Neural progenitor cell (in vitro differentiated cells): ENCODE measurements around the gene CTF1.

Experiments used
- CTCF ChIP-seq: fragments of 200-600 bp; sonication (generic); IDR thresholded peaks from 2 replicates; pipeline ENCODE4 v1.5.1; 2017; ENCODE audit warnings: antibody characterized with exemption, mild to moderate bottlenecking
- EZH2 ChIP-seq: fragments of 200-600 bp; sonication (generic); IDR thresholded peaks from 2 replicates; pipeline ENCODE4 v1.6.1; 2017; ENCODE audit warnings: antibody characterized with exemption, mild to moderate bottlenecking, moderate library complexity

- TF ChIP-seq CTCF = no peak
- TF ChIP-seq EZH2 = no peak
Measured at GRCh38 chr16:30923554-30924075, 27.2 kb downstream of the CTF1 start, which contains the start of gene FBXL19.
